ENCODE results near the gene COP1.

DNA sequence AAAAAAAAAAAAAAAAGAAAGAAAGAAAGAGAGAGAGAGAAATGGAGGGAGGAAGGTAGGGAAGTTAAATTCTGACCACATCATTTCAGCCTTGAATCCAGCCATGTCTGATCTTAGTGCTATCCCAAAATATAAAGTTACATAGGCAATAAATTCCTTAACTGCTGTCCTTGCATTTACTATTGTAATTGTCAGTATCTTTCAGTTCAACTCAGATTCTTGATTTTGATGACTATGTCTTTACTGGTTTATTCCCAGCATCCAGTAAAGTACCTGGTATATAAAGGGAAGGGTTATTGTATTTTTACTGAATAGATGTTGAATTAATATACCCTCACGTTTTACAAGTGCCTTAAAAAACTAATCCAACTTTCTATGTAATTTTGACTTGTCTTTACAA lies 8.9 kb upstream of the COP1 start:
- TF ChIP-seq, protein P1, sequence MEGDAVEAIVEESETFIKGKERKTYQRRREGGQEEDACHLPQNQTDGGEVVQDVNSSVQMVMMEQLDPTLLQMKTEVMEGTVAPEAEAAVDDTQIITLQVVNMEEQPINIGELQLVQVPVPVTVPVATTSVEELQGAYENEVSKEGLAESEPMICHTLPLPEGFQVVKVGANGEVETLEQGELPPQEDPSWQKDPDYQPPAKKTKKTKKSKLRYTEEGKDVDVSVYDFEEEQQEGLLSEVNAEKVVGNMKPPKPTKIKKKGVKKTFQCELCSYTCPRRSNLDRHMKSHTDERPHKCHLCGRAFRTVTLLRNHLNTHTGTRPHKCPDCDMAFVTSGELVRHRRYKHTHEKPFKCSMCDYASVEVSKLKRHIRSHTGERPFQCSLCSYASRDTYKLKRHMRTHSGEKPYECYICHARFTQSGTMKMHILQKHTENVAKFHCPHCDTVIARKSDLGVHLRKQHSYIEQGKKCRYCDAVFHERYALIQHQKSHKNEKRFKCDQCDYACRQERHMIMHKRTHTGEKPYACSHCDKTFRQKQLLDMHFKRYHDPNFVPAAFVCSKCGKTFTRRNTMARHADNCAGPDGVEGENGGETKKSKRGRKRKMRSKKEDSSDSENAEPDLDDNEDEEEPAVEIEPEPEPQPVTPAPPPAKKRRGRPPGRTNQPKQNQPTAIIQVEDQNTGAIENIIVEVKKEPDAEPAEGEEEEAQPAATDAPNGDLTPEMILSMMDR (IDR thresholded peaks at IDR 0.05), result no peak
- TF ChIP-seq POLR2A (IDR thresholded peaks at IDR 0.05), result no peak

Data from esophagus squamous epithelium (tissue), 4 donors.